Camera-type eye (tissue), 1 donor: Measurements from ENCODE around the gene LRRC9. TPM values are rescaled to one million over a fixed set of nuclear protein-coding genes. Genes with fewer than 3 reads are reported as not detected.

ENCODE experiments used
- total RNA-seq: library from RNA; depleted of rRNA; stranded (reverse); fragments of >200 nt; gene quantifications from one replicate; pipeline ENCODE4 v1.2.3, GENCODE V29; 2014

Gene LRRC9
- total RNA-seq: 3.4 TPM

DNA sequence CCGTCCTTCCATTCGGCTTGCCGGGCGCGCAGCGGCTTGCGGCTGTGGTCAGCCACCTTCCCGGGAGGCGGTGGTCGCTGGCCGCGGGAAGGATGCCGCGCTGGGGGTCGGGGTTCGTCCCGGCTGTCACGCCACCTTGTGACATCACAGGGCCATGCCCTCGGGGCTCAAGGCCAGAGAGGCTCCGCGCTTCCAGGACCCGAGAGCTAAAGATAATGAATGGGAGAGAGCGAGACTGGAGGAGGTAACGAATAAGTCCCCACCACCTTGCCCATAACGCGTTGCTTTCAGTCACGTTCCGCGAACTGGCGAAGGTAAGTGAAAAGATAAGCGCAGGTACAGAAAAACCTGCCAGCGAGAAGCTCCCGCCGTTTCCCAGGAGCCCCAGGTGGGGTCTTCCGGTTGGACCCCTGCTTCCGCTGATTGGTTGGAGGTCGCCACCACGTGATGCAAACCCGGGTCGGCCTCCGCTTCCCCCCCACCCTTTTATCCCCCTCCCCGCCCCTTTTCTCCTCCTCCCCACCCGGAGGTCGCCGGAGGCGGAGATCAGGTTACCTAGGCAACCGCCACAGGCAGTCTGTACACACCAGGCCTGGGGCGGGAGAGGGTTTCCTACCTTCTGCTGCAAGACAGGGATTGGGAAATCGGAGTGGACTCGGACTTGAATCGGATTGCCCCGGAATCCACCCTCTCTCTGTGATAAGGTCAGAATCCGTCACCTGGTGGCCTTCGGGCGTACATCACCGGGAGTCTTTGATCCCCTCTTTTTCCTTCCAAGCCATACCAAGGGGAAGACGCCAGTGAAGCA is at the start of gene LRRC9:
Gene LRRC9, plus strand, starts transcription at position 575 of the 808 bp plus-strand sequence.

GRCh38 chr14:59870277-59871165 is 49.4 kb upstream of the LRRC9 start, which contains the start of gene RTN1:
TSS of gene RTN1 (minus strand) at chr14:59870776. CDS start at chr14:59870630, 146 bp downstream.

DNA sequence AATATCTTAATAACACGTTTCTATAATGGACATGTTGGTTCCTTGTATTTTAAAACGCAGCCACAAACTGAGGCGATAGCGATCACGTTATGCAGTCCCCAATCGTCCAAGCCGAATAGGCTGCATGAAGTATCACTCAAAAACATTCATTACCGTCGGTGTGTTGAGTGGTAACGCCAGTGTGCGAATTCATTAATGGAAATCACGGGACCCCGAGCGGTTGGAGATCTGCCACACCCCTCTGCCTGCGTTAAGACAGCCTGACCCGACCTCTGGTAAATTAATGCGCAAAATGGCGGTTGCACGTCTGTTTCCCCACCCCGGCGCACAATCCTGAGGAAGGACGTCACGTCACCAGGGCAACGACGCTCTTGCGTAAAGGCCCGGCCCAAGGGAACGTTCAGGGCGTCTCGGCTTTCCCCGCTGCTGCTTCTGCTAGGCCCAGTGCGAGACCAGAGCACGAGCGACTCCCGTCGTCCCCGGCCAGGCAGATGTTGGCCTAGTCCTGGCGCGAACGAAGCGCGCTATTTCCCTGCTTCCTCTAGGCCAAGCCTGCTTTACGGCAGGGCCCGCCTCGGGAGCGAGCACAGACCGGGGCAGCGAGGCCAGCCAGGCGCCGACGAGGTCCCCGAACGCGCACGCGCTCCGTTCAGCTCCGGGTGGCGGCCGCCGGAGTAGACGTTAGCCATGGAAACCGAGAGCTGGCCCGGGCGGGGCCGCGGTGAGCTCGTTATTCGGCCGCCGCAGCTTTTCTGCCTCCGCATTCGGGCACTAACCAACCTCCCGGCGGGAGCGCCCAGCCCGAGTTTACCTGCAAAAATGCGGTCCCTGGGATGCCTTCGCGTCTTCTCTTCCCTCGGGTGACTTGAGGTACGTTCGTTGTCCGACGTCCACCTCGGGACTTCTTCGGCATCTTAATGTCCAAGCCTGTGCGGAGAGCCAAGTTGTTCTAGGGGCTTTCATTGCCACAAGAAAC is 171.9 kb downstream of the LRRC9 start, which contains the start of gene PCNX4:
Gene PCNX4, plus strand, starts transcription at position 374 of the 976 bp plus-strand sequence. CDS start 15,716 bp downstream, outside the sequence.

Other genes with a start within 250 kb of the LRRC9 start
- gene RTN1, start 49.4 kb upstream of the LRRC9 start, total RNA-seq: 88.2 TPM
- gene PCNX4, start 171.8 kb downstream of the LRRC9 start, total RNA-seq: 140 TPM
- 66.3 TPM for gene DHRS7, start 245.3 kb downstream of the LRRC9 start, total RNA-seq